A549 (cell line): Measurements from ENCODE around the gene BGLAP.

Experiments
- ELK1 ChIP-seq: fragments of 150-350 bp; IDR thresholded peaks from 2 replicates; pipeline ENCODE4 v1.6.1; 2014; ENCODE audit warnings: low read depth, mild to moderate bottlenecking, low read length
- FOSL2 ChIP-seq, 2 experiments: fragments of 450-650 bp in 1 of 2; fragments of >200 bp in 1 of 2; sonication (Bioruptor Twin) in 1 of 2; formaldehyde crosslinking; IDR thresholded peaks; 2 replicates each; pipeline versions ENCODE4 v1.5.0 to v1.6.1; 2016 to 2020; ENCODE audit warnings: mild to moderate bottlenecking in 1 of 2, moderate library complexity in 1 of 2
- HMGXB4 ChIP-seq: fragments of 250-450 bp; sonication (Bioruptor Pico); IDR thresholded peaks from 2 replicates; pipeline ENCODE4 v1.5.0; 2021; ENCODE audit warnings: mild to moderate bottlenecking, moderate library complexity, borderline replicate concordance
- MAZ ChIP-seq: fragments of 150-350 bp; IDR thresholded peaks from 2 replicates; pipeline ENCODE4 v1.6.1; 2014; ENCODE audit warnings: antibody characterized with exemption, low read depth, low read length, borderline replicate concordance
- POLR2A ChIP-seq: IDR thresholded peaks from 2 replicates; pipeline ENCODE4 v1.6.1; 2012; ENCODE audit warnings: mild to moderate bottlenecking, low read length
- REST ChIP-seq: fragments of 200-600 bp; sonication (generic); IDR thresholded peaks from 2 replicates; pipeline ENCODE4 v1.6.1; 2016; ENCODE audit warnings: antibody characterized with exemption, mild to moderate bottlenecking, moderate library complexity
- SMC3 ChIP-seq: fragments of >200 bp; sonication (Bioruptor Twin); formaldehyde crosslinking; IDR thresholded peaks from 3 replicates; pipeline ENCODE4 v1.6.1; 2018; ENCODE audit warnings: inconsistent platforms
- TF ChIP-seq, protein P1 (sequence below): fragments of >200 bp; sonication (Bioruptor Twin); formaldehyde crosslinking; IDR thresholded peaks from 3 replicates; pipeline ENCODE4 v1.5.1; 2016
- TF ChIP-seq, protein P2 (sequence below): IDR thresholded peaks from 2 replicates; pipeline ENCODE4 v1.6.1; 2012

GRCh38 chr1:156276966-156277381 is 35.0 kb downstream of the BGLAP start:
- TF ChIP-seq POLR2A = no peak
- TF ChIP-seq, protein P1, sequence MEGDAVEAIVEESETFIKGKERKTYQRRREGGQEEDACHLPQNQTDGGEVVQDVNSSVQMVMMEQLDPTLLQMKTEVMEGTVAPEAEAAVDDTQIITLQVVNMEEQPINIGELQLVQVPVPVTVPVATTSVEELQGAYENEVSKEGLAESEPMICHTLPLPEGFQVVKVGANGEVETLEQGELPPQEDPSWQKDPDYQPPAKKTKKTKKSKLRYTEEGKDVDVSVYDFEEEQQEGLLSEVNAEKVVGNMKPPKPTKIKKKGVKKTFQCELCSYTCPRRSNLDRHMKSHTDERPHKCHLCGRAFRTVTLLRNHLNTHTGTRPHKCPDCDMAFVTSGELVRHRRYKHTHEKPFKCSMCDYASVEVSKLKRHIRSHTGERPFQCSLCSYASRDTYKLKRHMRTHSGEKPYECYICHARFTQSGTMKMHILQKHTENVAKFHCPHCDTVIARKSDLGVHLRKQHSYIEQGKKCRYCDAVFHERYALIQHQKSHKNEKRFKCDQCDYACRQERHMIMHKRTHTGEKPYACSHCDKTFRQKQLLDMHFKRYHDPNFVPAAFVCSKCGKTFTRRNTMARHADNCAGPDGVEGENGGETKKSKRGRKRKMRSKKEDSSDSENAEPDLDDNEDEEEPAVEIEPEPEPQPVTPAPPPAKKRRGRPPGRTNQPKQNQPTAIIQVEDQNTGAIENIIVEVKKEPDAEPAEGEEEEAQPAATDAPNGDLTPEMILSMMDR = no peak
- no peak for TF ChIP-seq MAZ
- no peak for TF ChIP-seq SMC3
- no peak for TF ChIP-seq HMGXB4 (CRISPR knock-in tag)
- TF ChIP-seq REST = no peak
- TF ChIP-seq, protein P2, sequence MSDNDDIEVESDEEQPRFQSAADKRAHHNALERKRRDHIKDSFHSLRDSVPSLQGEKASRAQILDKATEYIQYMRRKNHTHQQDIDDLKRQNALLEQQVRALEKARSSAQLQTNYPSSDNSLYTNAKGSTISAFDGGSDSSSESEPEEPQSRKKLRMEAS = no peak
- TF ChIP-seq ELK1 = no peak
- TF ChIP-seq FOSL2 (IDR thresholded peaks at IDR 0.05) = no peak
- TF ChIP-seq FOSL2 (CRISPR knock-in tag; IDR thresholded peaks at IDR 0.05) = no peak
